WTC11 (cell line): ENCODE measurements around the gene LSM4. TPM values are rescaled to one million over a fixed set of nuclear protein-coding genes. Genes with fewer than 3 reads are reported as not detected.

Experiments
- CBFB ChIP-seq: sonication (generic); formaldehyde crosslinking; IDR thresholded peaks from 2 replicates; pipeline ENCODE4 v1.8.1; 2022; ENCODE audit warnings: mild to moderate bottlenecking, low read depth, missing genetic modification reagents
- CREM ChIP-seq: sonication (generic); formaldehyde crosslinking; IDR thresholded peaks from 2 replicates; pipeline ENCODE4 v1.8.1; 2022; ENCODE audit warnings: mild to moderate bottlenecking, missing genetic modification reagents, moderate library complexity
- ETV6 ChIP-seq: sonication (generic); formaldehyde crosslinking; IDR thresholded peaks from 2 replicates; pipeline ENCODE4 v1.8.1; 2022; ENCODE audit warnings: mild to moderate bottlenecking, missing genetic modification reagents
- FOXJ3 ChIP-seq: sonication (generic); formaldehyde crosslinking; IDR thresholded peaks from 2 replicates; pipeline ENCODE4 v1.9.0; 2021; ENCODE audit warnings: missing genetic modification reagents, mild to moderate bottlenecking, borderline replicate concordance
- FOXK1 ChIP-seq: sonication (generic); formaldehyde crosslinking; IDR thresholded peaks from 2 replicates; pipeline ENCODE4 v1.8.0; 2022; ENCODE audit warnings: mild to moderate bottlenecking, moderate library complexity, missing genetic modification reagents
- HMGA2 ChIP-seq: fragments of 250-450 bp; sonication (Bioruptor Pico); IDR thresholded peaks from 2 replicates; pipeline ENCODE4 v1.4.0; 2021; ENCODE audit warnings: mild to moderate bottlenecking, moderate library complexity
- JAZF1 ChIP-seq: fragments of 250-450 bp; sonication (Bioruptor Pico); IDR thresholded peaks from 2 replicates; pipeline ENCODE4 v1.9.0; 2021; ENCODE audit warnings: moderate library complexity, mild to moderate bottlenecking, inconsistent platforms
- MYBL2 ChIP-seq: sonication (generic); formaldehyde crosslinking; IDR thresholded peaks from 2 replicates; pipeline ENCODE4 v1.8.1; 2023; ENCODE audit warnings: mild to moderate bottlenecking, moderate library complexity, missing genetic modification reagents
- PRRX2 ChIP-seq: fragments of 250-450 bp; sonication (Bioruptor Pico); IDR thresholded peaks from 2 replicates; pipeline ENCODE4 v1.8.0; 2021; ENCODE audit warnings: mild to moderate bottlenecking
- ZNF121 ChIP-seq: sonication (generic); formaldehyde crosslinking; IDR thresholded peaks from 2 replicates; pipeline ENCODE4 v1.8.0; 2023; ENCODE audit warnings: missing genetic modification reagents
- total RNA-seq: library from RNA; stranded (reverse); gene quantifications from 3 replicates; pipeline ENCODE4 v1.2.3, GENCODE V29; 2021
- TF ChIP-seq, protein P1 (sequence below): sonication (generic); formaldehyde crosslinking; IDR thresholded peaks from 2 replicates; pipeline ENCODE4 v1.8.0; 2023; ENCODE audit warnings: mild to moderate bottlenecking, missing genetic modification reagents
- TF ChIP-seq, protein P2 (sequence below): sonication (generic); formaldehyde crosslinking; IDR thresholded peaks from 2 replicates; pipeline ENCODE4 v1.8.1; 2023; ENCODE audit warnings: mild to moderate bottlenecking, missing genetic modification reagents
- TF ChIP-seq, protein P3 (sequence below): sonication (generic); formaldehyde crosslinking; IDR thresholded peaks from 2 replicates; pipeline ENCODE4 v1.8.1; 2022; ENCODE audit warnings: low read depth, mild to moderate bottlenecking, moderate library complexity, missing genetic modification reagents, borderline replicate concordance
- TF ChIP-seq, protein P4 (sequence below): fragments of 250-450 bp; sonication (Bioruptor Pico); IDR thresholded peaks from 2 replicates; pipeline ENCODE4 v1.9.0; 2021; ENCODE audit warnings: mild to moderate bottlenecking, borderline replicate concordance
- TF ChIP-seq, protein P5 (sequence below): sonication (generic); formaldehyde crosslinking; IDR thresholded peaks from 2 replicates; pipeline ENCODE4 v1.8.1; 2022; ENCODE audit warnings: mild to moderate bottlenecking, moderate library complexity, missing genetic modification reagents
- TF ChIP-seq, protein P6 (sequence below): fragments of 250-450 bp; sonication (Bioruptor Pico); IDR thresholded peaks from 2 replicates; pipeline ENCODE4 v1.9.0; 2021; ENCODE audit warnings: moderate library complexity, mild to moderate bottlenecking, inconsistent platforms, borderline replicate concordance
- TF ChIP-seq, protein P7 (sequence below): sonication (generic); formaldehyde crosslinking; IDR thresholded peaks from 2 replicates; pipeline ENCODE4 v1.8.1; 2023; ENCODE audit warnings: mild to moderate bottlenecking, missing genetic modification reagents

LSM4 gene
- total RNA-seq, 1 experiment from 2014 or later, result 373 TPM

DNA sequence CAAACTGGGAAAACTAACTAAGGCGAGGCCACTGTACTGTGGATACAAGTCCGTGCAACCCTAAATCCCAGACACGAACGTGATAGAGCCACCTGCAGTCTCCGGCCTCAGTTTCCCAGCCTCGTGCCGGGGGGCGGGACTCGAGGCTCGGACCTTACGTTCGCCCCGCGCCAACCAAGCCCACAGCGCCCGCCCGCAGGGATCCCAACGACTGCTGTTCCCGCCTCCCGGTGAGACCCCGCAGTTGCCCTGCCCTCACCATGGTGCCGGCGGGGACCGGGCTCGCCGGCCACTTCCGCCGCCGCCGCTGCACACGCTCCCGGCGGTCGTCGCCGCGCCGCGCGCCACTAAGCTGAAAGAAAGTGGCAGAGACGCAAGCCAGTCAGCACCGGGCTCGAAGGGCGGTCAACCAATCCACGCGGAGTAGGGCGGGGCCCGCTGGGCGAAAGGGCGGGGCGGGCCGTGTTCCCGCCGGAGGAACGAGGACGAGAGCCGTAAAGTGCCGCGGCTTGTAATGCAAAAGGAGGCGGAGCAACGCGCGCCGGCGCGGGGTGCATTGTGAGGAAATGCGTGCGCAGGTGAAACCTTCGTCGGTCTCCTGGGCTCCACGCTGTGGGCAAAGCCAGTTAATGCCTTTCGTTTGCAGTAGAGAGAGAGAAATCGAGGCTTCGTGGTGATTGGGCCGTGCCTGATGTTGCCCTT is at the start of gene LSM4 (continued):
- TF ChIP-seq, protein P1, sequence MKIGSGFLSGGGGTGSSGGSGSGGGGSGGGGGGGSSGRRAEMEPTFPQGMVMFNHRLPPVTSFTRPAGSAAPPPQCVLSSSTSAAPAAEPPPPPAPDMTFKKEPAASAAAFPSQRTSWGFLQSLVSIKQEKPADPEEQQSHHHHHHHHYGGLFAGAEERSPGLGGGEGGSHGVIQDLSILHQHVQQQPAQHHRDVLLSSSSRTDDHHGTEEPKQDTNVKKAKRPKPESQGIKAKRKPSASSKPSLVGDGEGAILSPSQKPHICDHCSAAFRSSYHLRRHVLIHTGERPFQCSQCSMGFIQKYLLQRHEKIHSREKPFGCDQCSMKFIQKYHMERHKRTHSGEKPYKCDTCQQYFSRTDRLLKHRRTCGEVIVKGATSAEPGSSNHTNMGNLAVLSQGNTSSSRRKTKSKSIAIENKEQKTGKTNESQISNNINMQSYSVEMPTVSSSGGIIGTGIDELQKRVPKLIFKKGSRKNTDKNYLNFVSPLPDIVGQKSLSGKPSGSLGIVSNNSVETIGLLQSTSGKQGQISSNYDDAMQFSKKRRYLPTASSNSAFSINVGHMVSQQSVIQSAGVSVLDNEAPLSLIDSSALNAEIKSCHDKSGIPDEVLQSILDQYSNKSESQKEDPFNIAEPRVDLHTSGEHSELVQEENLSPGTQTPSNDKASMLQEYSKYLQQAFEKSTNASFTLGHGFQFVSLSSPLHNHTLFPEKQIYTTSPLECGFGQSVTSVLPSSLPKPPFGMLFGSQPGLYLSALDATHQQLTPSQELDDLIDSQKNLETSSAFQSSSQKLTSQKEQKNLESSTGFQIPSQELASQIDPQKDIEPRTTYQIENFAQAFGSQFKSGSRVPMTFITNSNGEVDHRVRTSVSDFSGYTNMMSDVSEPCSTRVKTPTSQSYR, result no peak
- no peak for TF ChIP-seq HMGA2 (CRISPR knock-in tag)
- TF ChIP-seq, protein P2, sequence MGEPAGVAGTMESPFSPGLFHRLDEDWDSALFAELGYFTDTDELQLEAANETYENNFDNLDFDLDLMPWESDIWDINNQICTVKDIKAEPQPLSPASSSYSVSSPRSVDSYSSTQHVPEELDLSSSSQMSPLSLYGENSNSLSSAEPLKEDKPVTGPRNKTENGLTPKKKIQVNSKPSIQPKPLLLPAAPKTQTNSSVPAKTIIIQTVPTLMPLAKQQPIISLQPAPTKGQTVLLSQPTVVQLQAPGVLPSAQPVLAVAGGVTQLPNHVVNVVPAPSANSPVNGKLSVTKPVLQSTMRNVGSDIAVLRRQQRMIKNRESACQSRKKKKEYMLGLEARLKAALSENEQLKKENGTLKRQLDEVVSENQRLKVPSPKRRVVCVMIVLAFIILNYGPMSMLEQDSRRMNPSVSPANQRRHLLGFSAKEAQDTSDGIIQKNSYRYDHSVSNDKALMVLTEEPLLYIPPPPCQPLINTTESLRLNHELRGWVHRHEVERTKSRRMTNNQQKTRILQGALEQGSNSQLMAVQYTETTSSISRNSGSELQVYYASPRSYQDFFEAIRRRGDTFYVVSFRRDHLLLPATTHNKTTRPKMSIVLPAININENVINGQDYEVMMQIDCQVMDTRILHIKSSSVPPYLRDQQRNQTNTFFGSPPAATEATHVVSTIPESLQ (CRISPR knock-in tag), result no peak
- TF ChIP-seq, protein P3, sequence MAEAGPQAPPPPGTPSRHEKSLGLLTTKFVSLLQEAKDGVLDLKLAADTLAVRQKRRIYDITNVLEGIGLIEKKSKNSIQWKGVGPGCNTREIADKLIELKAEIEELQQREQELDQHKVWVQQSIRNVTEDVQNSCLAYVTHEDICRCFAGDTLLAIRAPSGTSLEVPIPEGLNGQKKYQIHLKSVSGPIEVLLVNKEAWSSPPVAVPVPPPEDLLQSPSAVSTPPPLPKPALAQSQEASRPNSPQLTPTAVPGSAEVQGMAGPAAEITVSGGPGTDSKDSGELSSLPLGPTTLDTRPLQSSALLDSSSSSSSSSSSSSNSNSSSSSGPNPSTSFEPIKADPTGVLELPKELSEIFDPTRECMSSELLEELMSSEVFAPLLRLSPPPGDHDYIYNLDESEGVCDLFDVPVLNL (CRISPR knock-in tag), result 0 out of 2 replicates have a peak, but pooled peaks have one; percentile 44
- TF ChIP-seq ZNF121, result no peak
- TF ChIP-seq FOXK1, result peak; percentile 91
- TF ChIP-seq FOXJ3 (CRISPR knock-in tag), result no peak
- TF ChIP-seq, protein P4, sequence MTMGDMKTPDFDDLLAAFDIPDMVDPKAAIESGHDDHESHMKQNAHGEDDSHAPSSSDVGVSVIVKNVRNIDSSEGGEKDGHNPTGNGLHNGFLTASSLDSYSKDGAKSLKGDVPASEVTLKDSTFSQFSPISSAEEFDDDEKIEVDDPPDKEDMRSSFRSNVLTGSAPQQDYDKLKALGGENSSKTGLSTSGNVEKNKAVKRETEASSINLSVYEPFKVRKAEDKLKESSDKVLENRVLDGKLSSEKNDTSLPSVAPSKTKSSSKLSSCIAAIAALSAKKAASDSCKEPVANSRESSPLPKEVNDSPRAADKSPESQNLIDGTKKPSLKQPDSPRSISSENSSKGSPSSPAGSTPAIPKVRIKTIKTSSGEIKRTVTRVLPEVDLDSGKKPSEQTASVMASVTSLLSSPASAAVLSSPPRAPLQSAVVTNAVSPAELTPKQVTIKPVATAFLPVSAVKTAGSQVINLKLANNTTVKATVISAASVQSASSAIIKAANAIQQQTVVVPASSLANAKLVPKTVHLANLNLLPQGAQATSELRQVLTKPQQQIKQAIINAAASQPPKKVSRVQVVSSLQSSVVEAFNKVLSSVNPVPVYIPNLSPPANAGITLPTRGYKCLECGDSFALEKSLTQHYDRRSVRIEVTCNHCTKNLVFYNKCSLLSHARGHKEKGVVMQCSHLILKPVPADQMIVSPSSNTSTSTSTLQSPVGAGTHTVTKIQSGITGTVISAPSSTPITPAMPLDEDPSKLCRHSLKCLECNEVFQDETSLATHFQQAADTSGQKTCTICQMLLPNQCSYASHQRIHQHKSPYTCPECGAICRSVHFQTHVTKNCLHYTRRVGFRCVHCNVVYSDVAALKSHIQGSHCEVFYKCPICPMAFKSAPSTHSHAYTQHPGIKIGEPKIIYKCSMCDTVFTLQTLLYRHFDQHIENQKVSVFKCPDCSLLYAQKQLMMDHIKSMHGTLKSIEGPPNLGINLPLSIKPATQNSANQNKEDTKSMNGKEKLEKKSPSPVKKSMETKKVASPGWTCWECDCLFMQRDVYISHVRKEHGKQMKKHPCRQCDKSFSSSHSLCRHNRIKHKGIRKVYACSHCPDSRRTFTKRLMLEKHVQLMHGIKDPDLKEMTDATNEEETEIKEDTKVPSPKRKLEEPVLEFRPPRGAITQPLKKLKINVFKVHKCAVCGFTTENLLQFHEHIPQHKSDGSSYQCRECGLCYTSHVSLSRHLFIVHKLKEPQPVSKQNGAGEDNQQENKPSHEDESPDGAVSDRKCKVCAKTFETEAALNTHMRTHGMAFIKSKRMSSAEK (CRISPR knock-in tag), result no peak
- peak; percentile 88; the same call in 1 of the 2 replicates for TF ChIP-seq ETV6 (CRISPR knock-in tag)
- TF ChIP-seq MYBL2 (CRISPR knock-in tag), result peak; percentile 66; the same call in 1 of the 2 replicates
- TF ChIP-seq PRRX2 (CRISPR knock-in tag), result no peak
- TF ChIP-seq, protein P5, sequence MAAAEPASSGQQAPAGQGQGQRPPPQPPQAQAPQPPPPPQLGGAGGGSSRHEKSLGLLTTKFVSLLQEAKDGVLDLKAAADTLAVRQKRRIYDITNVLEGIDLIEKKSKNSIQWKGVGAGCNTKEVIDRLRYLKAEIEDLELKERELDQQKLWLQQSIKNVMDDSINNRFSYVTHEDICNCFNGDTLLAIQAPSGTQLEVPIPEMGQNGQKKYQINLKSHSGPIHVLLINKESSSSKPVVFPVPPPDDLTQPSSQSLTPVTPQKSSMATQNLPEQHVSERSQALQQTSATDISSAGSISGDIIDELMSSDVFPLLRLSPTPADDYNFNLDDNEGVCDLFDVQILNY, result peak; percentile 98
- no peak for TF ChIP-seq CBFB (CRISPR knock-in tag)
- TF ChIP-seq JAZF1 (CRISPR knock-in tag), result no peak
- peak; percentile 84 for TF ChIP-seq CREM
- TF ChIP-seq, protein P6, sequence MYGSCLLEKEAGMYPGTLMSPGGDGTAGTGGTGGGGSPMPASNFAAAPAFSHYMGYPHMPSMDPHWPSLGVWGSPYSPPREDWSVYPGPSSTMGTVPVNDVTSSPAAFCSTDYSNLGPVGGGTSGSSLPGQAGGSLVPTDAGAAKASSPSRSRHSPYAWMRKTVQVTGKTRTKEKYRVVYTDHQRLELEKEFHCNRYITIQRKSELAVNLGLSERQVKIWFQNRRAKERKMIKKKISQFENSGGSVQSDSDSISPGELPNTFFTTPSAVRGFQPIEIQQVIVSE (CRISPR knock-in tag), result no peak
- TF ChIP-seq, protein P7, sequence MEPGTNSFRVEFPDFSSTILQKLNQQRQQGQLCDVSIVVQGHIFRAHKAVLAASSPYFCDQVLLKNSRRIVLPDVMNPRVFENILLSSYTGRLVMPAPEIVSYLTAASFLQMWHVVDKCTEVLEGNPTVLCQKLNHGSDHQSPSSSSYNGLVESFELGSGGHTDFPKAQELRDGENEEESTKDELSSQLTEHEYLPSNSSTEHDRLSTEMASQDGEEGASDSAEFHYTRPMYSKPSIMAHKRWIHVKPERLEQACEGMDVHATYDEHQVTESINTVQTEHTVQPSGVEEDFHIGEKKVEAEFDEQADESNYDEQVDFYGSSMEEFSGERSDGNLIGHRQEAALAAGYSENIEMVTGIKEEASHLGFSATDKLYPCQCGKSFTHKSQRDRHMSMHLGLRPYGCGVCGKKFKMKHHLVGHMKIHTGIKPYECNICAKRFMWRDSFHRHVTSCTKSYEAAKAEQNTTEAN (CRISPR knock-in tag), result 0 out of 2 replicates have a peak, but pooled peaks have one; percentile 58
